ENCODE measurements around the gene ATP1A1. TPM values are rescaled to one million over a fixed set of nuclear protein-coding genes. Genes with fewer than 3 reads are reported as not detected.

Gene ATP1A1
- total RNA-seq, 1 donor from 2014 or later, result 219 TPM

- Mint-ChIP-seq H3K4me3 (no peak overlapping the region), H3K27me3 (ENCODE audit: low read depth) (no peaks in the 10 kb centered on the region), H3K36me3 (no peaks in the 10 kb centered on the region), H3K9me3 (peaks cover 10% of the 10 kb centered on the region), H3K4me1 (peaks cover 5% of the 10 kb centered on the region), H3K27ac (no peak overlapping the region)
- TF ChIP-seq CTCF (IDR thresholded peaks at IDR 0.05; ENCODE audit: unreplicated experiment), result no peak
- no peak for DNase-seq (ENCODE audit: low spot score in 2 of 2, unreplicated experiment in 2 of 2)
Measured at GRCh38 chr1:116345011-116345410, 28.0 kb upstream of the ATP1A1 start.

GRCh38 chr1:116345843-116346242 is 27.2 kb upstream of the ATP1A1 start:
- Mint-ChIP-seq H3K27ac (no peak overlapping the region), H3K9me3 (peaks cover 10% of the 10 kb centered on the region), H3K36me3 (no peaks in the 10 kb centered on the region), H3K4me3 (no peak overlapping the region), H3K4me1 (peaks cover 5% of the 10 kb centered on the region), H3K27me3 (ENCODE audit: low read depth) (no peaks in the 10 kb centered on the region)
- no peak for TF ChIP-seq CTCF (IDR thresholded peaks at IDR 0.05; ENCODE audit: unreplicated experiment)
- no peak for DNase-seq (ENCODE audit: low spot score in 2 of 2, unreplicated experiment in 2 of 2)

GRCh38 chr1:116346943-116347673 is 25.9 kb upstream of the ATP1A1 start:
- TF ChIP-seq CTCF (IDR thresholded peaks at IDR 0.05; ENCODE audit: unreplicated experiment), result no peak
- Mint-ChIP-seq H3K4me3 (no peak overlapping the region), H3K27ac (no peak overlapping the region), H3K27me3 (ENCODE audit: low read depth) (no peaks in the 10 kb centered on the region), H3K36me3 (no peaks in the 10 kb centered on the region), H3K9me3 (peaks cover 10% of the 10 kb centered on the region), H3K4me1 (peaks cover 5% of the 10 kb centered on the region)
- DNase-seq (ENCODE audit: low spot score in 2 of 2, unreplicated experiment in 2 of 2), result no peak

GRCh38 chr1:116347696-116348095 is 25.3 kb upstream of the ATP1A1 start:
- no peak for DNase-seq (ENCODE audit: low spot score in 2 of 2, unreplicated experiment in 2 of 2)
- H3K27me3 Mint-ChIP-seq (ENCODE audit: low read depth), result no peaks in the 10 kb centered on the region
- H3K36me3 Mint-ChIP-seq, result no peaks in the 10 kb centered on the region
- H3K27ac Mint-ChIP-seq, result no peak overlapping the region
- no peak for TF ChIP-seq CTCF (IDR thresholded peaks at IDR 0.05; ENCODE audit: unreplicated experiment)
- peaks cover 5% of the 10 kb centered on the region for H3K4me1 Mint-ChIP-seq
- peaks cover 10% of the 10 kb centered on the region for H3K9me3 Mint-ChIP-seq
- no peak overlapping the region for H3K4me3 Mint-ChIP-seq

- Mint-ChIP-seq H3K36me3 (no peaks in the 10 kb centered on the region), H3K4me3 (no peak overlapping the region), H3K9me3 (peaks cover 10% of the 10 kb centered on the region), H3K27me3 (ENCODE audit: low read depth) (no peaks in the 10 kb centered on the region), H3K4me1 (peaks cover 5% of the 10 kb centered on the region), H3K27ac (no peak overlapping the region)
- DNase-seq (ENCODE audit: low spot score in 2 of 2, unreplicated experiment in 2 of 2), result no peak
- no peak for TF ChIP-seq CTCF (IDR thresholded peaks at IDR 0.05; ENCODE audit: unreplicated experiment)
Measured at GRCh38 chr1:116350097-116350645, 22.9 kb upstream of the ATP1A1 start.

All from mesothelial cell of epicardium (in vitro differentiated cells).